NCI-H2107 treated with DMSO at 0.1 percent for 48 hours (cell line): ENCODE data around the gene USP6.
"Not testable (repeated sequence)": the region's sequence is repeated elsewhere in the genome, so short reads cannot be mapped to it uniquely, and the experiment has no call there.

Experiments used
- DNase-seq: peaks from one replicate; lab custom pipeline; 2025; ENCODE audit not compliant: unreplicated experiment; lab: John Stamatoyannopoulos, UW

The USP6 gene

DNA sequence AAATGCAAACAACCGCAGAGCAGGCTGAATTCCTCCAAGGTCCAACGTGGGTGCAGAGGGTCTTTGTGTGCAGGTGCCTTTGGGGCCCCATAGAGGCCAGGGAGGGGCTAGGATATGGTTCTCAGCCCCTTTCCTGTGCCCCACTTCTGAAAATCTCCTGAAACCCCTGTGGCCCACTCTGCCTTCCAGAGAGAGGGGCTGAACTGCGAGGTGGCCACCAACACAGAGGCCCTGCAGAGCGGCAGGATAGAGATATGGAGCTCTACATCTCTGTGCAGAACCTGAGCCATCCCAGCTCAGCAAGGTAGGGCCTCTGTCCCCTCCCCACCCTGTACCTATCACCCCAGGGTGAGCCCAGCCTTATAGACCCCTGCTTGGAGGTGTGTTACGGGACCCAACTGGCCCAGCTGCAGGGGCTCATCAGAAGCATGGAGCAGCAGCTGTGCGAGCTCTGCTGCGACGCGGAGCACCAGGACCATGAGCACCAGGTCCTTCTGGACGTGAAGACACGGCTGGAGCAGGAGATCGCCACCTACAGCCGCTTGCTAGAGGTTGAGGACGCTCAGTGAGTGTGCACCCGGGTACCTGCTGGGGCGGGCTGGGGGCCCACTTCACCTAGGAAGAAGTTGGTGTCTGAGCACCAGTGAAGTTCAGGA lies 5.5 kb downstream of the USP6 start:
- no peak for DNase-seq

DNA sequence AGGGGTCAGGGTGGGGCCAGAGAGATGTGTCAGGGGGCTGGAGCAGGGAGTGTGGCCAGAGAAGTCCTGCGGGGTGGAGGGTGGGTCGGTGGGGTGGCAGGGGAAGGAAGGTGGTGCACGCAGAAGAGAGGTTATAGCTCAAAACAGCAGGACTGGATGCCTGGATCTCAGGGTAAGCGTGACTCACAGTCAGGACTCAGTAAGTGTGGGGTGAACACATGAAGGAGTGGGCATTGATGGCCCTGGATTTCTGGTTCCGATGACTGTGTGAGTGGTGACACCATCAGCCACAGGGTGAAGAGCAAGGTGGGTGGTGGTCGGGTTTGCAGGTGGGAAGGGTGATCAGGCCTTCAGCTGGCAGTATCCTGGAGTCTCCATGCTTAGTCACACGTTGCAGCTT lies 6.2 kb downstream of the USP6 start:
- DNase-seq = not testable (repeated sequence)

DNA sequence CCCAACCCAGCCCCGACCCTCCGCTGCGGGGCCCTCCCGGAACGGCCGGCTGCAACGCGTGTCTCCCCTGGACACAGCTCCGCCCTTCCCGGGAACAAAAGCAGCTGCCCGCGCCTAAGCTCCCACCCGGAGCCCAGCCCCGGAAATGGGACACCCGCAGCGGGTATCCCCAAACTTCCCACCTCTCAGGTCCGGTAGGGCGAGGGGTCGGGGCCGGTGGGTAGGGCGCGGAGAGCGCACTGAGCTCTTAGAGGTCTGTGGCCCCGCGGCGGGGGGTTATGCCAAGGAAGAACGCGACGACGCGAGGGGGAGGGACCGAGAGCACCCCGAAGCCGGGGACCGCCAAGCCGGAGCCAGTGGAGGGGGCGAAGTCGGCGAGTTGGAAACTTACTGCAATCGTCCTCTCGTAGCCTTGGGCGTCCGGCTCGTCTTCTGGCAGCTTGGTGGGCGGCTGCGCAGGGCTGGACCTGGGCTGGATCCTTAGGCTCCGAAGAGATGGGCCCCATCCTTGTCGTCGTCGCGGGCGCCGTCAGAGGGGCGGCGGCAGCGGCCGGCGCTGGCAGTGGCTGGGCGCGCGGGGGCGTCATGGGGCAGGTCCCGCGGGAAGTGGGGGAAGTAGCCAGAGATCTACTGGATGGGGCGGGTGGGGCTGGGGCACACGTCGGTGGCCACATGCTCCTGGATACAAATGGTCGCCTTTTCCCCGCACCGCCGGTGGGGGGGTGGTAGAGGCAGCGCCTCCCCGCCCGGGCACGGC lies 6.9 kb downstream of the USP6 start:
- DNase-seq = no peak

DNA sequence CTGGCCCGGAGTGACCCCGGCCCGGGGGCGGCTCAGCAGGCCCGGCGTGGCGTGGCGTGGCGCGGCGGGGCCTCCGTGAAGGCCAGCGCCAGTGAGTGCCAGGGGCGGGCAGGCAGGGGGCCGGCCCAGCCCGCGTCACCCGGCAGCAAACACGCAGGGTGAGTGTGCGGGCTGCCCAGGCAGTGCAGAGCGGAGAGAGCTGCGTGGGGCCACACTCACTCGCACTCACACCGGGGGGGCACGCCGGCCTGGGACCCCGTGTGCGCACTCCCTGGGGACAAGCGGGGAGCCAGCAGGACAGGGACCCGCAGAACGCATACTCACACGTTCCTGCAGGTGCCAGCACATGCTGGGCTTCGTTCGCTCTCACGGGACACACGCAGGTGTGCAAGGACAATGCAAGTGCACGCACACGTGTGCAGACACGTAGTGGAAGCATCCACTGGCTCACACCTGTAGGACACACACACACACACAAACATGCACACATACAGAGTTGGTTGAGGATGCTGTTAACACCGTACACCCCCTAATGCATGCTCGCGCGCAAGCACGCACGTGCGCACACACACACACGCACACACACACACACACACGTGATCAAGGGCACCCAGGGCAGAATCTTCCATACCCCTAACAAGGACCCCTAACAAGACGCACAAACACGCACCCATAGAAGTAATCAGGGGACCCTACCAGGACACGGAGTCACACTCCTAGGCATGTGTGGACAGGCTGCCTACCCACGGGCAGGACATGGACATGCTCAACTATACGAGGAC lies 7.7 kb downstream of the USP6 start:
- no peak for DNase-seq

DNA sequence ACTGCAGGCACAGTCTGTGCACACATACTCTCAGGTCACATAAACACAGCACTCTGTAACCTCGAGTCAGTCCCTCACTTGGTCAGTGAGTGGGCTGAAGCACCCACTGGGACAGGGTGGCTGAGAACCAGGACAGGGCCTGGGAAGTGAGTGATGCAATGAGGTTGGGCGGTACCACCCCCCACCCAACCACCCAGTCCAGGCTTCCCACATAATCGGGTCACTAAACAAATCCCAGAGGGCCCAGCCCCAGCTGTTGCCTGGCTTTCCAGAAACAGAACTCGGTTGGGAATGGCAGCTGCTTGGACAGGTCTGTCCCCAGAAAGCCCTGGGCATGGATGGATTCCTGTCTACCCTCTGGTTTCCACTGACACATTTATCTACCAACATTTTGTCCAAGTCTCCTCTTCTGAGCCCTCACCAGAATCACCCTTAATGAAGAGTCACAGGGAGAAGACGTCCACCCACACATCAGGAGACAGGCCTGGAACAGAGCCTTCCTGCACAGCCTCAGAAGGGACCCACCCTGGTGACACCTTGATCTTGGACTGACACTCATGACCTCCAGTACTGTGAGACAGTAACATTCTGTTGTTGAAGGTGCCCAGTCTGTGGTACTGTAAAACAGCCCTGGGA lies 8.4 kb downstream of the USP6 start:
- not testable (repeated sequence) for DNase-seq

DNA sequence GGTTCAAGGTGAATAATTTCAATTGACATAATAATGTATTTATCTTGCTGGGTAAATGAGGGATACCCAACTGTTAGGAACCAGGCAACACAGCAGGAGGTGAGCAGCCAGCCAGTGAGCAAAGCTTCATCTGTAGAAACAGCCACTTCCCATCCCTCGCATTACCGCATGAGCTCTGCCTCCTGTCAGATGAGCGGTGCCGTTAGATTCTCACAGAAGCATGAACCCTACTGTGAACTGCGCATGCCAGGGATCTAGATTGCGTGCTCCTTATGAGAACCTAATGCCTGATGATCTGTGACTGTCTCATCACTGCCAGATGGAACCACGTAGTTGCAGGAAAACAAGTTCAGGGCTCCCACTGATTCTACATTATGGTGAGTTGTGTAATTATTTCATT lies 9.1 kb downstream of the USP6 start:
- DNase-seq = not testable (repeated sequence)

DNA sequence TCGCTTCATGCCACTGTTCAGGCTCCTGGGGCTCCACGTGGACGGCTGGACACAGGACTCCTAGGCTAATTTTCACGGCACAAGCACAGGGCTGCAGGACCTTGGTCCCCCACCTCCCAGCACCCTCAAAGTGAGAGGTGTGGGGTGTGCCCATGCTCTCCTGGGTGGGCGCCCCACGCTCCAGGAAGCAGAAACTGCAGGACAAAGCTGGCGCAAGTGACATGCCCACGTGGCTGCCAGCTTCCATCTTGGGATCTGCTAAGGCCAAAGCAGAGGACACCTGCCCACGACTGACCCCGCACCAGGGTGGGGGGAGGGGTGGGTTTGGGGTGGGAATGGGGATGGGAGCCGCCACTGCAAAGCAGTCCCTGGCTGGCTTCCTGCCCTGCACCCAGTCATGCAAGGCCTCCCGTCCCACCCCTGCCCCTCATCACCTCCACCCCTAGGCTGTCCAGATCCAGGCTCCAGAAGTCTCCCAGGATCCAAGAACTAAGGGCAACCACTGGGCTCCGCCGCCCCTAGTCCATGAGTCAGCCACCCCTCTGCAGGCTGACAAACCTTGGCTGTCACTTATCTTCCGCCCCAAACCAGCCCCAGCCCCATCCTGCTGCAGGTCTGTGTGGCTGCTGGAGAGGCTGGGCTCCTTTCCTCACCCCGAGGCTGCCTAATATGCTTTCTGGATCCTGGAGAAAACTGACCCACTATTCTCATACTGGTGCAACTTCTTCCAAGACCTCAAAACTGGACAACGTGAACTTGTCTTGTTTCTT lies 11.1 kb downstream of the USP6 start:
- no peak for DNase-seq

DNA sequence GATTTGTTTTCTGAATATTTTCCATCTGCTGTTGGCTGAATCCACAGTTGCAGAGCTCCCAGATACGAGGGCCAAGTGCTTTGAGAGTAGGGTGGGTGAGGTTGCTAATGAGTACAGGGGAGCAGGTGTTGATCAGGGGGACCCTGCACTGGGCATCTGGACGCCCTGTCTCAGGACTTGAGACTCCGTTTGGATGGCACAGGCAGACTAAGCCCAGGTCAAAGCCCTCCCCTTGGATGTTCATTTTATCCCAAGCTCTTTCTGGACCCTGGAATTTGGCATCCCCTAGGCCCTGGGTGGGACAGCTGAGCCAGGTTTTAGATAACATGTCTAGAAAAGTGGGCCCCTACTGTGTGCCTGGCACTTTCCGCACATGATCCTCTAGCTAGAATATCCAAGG lies 12.1 kb downstream of the USP6 start:
- no peak for DNase-seq

DNA sequence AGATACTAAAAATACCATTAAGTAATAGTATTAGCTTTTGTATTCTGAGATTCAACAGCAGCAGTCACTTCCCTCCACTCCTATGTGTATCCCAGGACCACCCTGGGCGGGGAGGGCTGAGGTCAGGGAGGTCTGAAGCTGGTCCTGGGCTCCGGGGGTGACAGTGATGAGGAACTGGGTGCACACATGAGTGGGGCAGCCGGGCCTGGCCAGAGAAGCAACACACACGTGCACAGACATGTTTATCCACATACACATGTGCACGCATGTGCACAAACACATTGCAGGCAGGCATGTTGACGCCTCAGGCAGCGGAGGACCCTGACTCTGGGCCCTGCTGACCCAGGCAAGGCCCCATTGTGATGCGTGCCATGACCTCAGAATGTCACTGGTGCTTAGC lies 12.6 kb downstream of the USP6 start:
- not testable (repeated sequence) for DNase-seq

DNA sequence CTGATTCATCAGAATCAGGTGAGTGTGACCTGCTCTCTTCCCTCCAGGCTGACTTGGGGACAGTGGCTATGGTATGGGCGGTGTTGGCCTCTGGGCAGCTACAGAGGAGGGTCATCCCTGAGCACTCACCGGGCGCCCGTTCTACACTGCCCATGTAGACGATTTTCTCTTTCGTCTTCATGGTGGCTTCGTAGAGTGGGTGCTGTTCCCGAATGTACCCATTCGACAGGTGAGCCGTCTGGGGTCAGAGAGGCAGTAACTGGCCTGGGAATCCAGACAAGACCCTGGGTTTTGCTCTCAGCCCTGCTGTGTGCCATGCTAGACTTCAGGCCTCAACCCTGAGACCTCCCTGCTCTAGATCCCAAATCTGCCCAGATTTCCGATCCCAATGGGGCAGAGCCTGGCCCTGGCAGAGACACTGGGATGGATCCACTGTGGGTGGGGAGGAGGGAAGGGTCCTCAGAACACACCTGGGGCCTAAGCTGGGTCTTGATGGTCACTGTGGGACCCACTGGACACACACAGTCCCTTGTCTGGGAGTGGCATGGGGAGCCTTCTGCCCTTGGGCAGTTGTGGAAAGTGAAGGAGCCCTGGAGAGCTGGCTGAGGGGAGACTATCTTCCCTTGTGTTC lies 13.2 kb downstream of the USP6 start:
- DNase-seq = no peak

DNA sequence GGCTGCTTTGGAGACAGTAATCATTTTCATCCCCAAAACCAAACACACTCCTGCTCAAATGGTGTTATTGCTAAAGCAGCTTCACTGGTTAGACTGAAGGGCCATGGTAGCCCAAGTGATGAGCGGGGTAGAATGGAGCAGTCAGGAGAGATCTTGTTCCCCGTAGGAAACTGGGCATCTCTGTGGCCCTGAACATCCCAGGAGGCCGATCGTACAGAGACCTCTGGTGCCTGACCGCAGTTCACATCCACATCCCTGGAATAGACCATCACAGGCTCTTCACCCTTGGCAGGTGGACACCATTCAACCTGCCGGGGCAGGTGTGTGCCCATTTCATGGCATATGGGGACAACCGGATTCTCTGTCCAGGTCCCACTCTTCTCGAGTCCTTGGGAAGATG lies 13.9 kb downstream of the USP6 start:
- DNase-seq = not testable (repeated sequence)

DNA sequence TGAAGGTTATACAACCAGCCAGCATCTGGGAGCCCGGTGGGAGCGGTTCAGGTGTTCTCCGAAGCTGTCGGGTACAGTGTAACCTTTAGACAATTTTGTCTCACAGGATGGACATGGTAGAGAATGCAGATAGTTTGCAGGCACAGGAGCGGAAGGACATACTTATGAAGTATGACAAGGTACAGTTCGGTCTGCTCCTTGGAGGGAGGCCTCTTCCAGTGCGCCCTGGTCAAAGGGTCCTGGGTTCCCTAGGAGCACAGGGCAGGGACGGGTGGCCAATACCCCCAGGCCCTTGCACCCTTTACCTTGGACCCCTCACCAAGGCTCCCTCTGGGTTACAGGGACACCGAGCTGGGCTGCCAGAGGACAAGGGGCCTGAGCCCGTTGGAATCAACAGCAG lies 14.4 kb downstream of the USP6 start:
- DNase-seq = not testable (repeated sequence)

DNA sequence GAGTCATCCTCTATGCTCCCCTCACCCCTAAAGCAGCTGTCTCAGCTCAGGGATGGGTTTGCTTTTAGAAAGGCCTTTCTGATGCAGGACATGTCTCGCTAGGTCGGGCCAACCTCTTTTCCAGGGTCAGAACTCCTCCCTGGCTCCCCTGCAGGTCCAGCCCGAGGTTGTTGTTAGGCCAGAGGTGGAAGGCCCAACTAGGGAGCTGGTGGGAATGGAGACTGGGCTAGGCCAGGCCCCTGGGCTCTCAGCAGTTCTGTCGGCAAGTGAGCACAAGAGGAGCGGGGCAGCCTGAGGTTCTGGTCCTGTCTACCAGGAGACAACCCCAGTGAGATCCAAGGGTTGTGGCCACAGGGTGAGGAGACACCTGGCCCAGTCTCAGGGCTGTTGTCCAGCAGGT lies 14.9 kb downstream of the USP6 start:
- not testable (repeated sequence) for DNase-seq

DNA sequence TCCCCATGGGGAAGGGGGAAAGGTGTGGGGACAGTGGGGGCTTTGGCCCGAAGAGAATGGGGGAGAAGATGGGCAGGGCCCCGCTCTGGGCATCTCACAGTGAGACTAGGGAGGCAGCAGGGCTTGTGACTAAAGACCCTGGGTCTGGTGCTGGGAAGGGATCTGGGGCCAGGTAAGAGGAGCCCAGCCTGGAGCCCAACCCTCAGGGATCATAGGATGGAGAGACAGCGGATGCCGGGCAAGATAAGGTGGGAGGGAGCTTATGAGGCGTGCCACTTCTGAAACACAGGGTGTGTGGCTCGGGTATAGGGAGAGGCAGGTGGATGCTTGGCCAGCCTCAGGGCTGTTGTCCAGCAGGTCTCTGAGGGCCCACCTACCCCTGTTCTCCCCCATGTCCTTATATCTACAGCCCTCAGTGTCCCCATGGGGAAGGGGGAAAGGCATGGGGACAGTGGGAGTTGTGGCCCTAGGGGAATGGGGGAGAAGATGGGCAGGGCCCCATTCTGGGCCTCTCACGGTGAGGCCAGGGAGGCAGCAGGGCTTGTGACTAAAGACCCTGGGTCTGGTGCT lies 15.4 kb downstream of the USP6 start:
- DNase-seq = no peak

DNA sequence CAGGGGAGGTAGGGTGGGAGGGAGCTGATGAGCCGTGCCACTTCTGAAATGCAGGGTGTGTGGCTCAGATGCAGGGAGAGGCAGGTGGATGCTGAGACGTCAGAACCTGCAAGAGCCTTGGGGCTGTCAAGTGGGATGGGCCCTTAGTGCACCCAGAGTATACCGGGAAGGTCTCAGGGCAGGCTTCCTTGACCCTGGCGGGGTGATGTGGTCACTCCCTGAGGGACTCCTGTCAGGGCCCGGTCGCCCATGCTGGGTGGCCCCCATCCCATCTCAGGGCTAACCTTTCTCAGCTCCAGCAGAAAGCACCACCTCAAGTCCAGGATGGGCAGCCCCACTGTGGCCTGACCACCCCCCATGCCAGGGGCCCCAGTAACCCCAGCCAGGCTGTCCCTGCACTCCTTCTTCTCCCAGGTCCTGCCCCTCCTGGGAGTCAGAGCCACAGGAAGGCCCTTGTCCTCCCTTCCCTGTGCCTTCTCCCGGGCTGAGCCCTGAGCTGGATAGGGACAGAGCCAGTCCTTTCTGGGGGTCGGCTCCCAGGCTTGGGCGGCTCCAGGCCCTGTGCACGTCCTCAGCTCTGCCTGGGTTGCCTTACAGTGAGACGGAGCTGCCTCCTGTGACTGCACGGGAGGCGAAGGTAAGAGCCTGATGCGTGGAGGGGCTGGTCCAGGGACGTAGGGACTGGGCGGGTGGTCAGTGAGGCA lies 16.1 kb downstream of the USP6 start:
- not testable (repeated sequence) for DNase-seq

DNA sequence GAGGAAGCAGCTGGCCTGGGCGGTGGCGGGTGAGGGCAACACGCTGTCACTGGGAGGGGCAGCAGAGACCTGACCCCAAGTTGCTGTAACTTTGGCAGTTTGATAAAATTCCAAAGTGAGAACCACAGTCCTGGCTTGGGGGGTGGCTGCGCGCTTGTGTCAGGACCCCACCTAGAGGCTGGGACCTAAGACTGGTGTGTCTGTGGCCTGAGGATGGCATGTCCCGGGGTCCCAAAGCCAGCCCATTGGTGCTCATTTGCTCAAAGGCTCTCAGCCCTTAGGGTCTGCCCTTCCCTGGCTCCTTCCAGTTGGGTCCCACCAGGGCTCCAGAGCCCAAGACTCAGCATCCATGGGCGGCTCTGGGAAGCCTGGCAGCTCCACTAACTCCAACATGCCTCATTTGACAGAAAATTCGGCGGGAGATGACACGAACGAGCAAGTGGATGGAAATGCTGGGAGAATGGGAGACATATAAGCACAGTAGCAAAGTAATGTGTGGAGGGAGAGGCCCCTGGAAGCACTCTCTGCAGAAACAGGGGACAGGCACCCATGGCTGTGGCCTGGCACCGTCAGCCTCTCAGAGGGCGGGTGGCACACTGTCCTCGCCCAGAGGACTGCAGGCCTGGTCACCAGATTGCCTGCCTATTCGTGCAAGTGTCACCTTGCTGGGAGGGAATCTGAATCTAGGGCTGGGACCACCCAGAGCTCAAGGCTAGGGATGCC lies 16.8 kb downstream of the USP6 start:
- not testable (repeated sequence) for DNase-seq

DNA sequence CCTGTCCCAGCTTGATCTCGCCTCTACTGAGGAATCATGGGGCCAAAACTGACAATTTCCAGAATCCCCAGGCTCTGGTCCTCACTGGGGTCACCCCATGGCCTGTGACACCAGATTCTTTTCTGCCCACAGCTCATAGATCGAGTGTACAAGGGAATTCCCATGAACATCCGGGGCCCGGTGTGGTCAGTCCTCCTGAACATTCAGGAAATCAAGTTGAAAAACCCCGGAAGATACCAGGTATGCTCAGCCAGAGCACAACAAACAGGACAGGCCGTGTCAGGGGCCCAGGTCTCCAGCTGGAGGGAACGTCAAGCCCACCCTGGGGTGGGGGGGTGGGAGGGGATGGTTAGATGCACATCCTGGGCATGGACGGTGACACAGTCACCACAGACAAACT lies 17.5 kb downstream of the USP6 start:
- no peak for DNase-seq

DNA sequence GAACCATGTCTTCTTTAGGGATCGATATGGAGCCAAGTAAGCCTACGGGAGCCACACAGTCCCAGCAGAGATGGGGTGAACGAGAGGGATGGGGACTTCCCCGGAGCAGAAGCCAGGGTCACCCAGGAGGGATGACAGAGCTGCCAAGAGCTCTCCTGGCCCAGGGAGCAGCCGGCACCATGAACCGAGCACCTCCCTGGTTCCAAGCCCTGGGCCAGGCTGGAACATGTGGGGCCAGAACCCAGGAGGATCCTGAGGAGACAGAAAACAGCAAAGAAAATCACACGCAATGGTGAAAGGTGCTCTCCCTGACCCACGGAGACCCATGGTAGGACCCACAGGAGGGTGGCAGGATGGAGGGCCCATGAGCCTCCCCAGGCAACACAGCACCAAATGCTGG lies 18.1 kb downstream of the USP6 start:
- not testable (repeated sequence) for DNase-seq

DNA sequence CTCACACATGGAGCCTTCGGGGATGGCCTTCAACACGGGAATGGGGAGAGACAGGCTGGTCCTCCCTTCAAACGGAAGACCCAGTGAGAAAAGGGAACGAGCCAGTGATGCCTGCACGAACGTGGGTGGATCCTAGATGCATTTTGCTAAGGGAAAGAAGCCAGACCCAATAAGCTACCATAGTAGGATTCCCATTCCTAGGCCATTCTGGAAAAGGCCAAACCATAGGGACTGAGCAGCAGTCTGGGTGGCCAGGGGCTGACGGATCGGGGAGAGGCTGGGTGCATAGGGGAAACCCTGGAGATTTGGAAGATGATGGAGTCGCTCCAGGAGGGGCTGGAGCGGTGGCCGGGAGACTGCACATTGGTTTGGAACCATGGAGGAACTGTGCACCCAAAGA lies 18.7 kb downstream of the USP6 start:
- DNase-seq = not testable (repeated sequence)
